H7 (cell line): Measurements from ENCODE around the gene PTAR1. TPM values are rescaled to one million over a fixed set of nuclear protein-coding genes. Genes with fewer than 3 reads are reported as not detected.

Experiments used
- DNase-seq: peaks from one replicate; pipeline ENCODE4 v3.0.0; 2012
- H3K27me3 ChIP-seq: 2 replicates; pipeline ENCODE4 v1.6.0; 2011; ENCODE audit warnings: mild to moderate bottlenecking, low read length; ENCODE audit not compliant: control insufficient read depth, insufficient read depth
- H3K36me3 ChIP-seq: replicated peaks from 2 replicates; pipeline ENCODE4 v1.5.1; 2011; ENCODE audit warnings: low read length; ENCODE audit not compliant: control insufficient read depth, insufficient read depth
- H3K4me3 ChIP-seq: 2 replicates; pipeline ENCODE4 v1.5.1; 2011; ENCODE audit warnings: low read depth, mild to moderate bottlenecking, control low read depth, low read length, moderate library complexity; ENCODE audit not compliant: insufficient read depth
- total RNA-seq: library from RNA; depleted of rRNA; stranded (reverse); fragments of >200 nt; shearing (Covaris generic); gene quantifications from 2 replicates; pipeline ENCODE4 v1.2.3, GENCODE V29; 2014

The PTAR1 gene
- total RNA-seq, 1 experiment from 2014 or later: 66.7 TPM

GRCh38 chr9:69740872-69741505 lies 18.8 kb downstream of the PTAR1 start:
- Histone ChIP-seq H3K4me3 (no peak overlapping the region), H3K27me3 (no peaks in the 10 kb centered on the region), H3K36me3 (peaks cover 3% of the 10 kb centered on the region)
- no peak for DNase-seq

- H3K36me3 ChIP-seq: peaks cover 27% of the 10 kb centered on the region
- DNase-seq: no peak
- H3K27me3 ChIP-seq: no peaks in the 10 kb centered on the region
- no peak overlapping the region for H3K4me3 ChIP-seq
Observed at GRCh38 chr9:69731348-69731747, 28.5 kb downstream of the PTAR1 start.

GRCh38 chr9:69719983-69720382 lies 39.8 kb downstream of the PTAR1 start:
- H3K4me3 ChIP-seq: no peak overlapping the region
- H3K27me3 ChIP-seq: no peaks in the 10 kb centered on the region
- peaks cover 15% of the 10 kb centered on the region for H3K36me3 ChIP-seq
- DNase-seq: no peak

GRCh38 chr9:69719367-69719766 lies 40.4 kb downstream of the PTAR1 start:
- Histone ChIP-seq H3K27me3 (no peaks in the 10 kb centered on the region), H3K4me3 (no peak overlapping the region)
- no peak for DNase-seq

GRCh38 chr9:69718218-69718617 lies 41.6 kb downstream of the PTAR1 start:
- Histone ChIP-seq H3K4me3 (no peak overlapping the region), H3K36me3 (peaks cover 15% of the 10 kb centered on the region), H3K27me3 (no peaks in the 10 kb centered on the region)
- DNase-seq: no peak

More at GRCh38 chr9:69719367-69719766, 40.4 kb downstream of the PTAR1 start:
- peaks cover 14% of the 10 kb centered on the region for H3K36me3 ChIP-seq

- H3K36me3 ChIP-seq: peaks cover 8% of the 10 kb centered on the region
Observed at GRCh38 chr9:69715825-69716224, 44.0 kb downstream of the PTAR1 start.

GRCh38 chr9:69715096-69715495 lies 44.7 kb downstream of the PTAR1 start:
- Histone ChIP-seq H3K4me3 (no peak overlapping the region), H3K36me3 (peaks cover 8% of the 10 kb centered on the region), H3K27me3 (no peaks in the 10 kb centered on the region)
- DNase-seq: no peak

More at GRCh38 chr9:69715825-69716224, 44.0 kb downstream of the PTAR1 start:
- DNase-seq: no peak
- H3K27me3 ChIP-seq: no peaks in the 10 kb centered on the region
- no peak overlapping the region for H3K4me3 ChIP-seq

- H3K36me3 ChIP-seq: no peaks in the 10 kb centered on the region
- no peaks in the 10 kb centered on the region for H3K27me3 ChIP-seq
- DNase-seq: no peak
- H3K4me3 ChIP-seq: no peak overlapping the region
Observed at GRCh38 chr9:69697475-69697874, 62.3 kb downstream of the PTAR1 start.

GRCh38 chr9:69696802-69697201 lies 63.0 kb downstream of the PTAR1 start:
- Histone ChIP-seq H3K27me3 (no peaks in the 10 kb centered on the region), H3K36me3 (no peaks in the 10 kb centered on the region), H3K4me3 (no peak overlapping the region)
- DNase-seq: no peak

- Histone ChIP-seq H3K36me3 (no peaks in the 10 kb centered on the region), H3K27me3 (no peaks in the 10 kb centered on the region), H3K4me3 (no peak overlapping the region)
- no peak for DNase-seq
Observed at GRCh38 chr9:69689991-69690538, 69.7 kb downstream of the PTAR1 start.

- no peak for DNase-seq
- Histone ChIP-seq H3K27me3 (no peaks in the 10 kb centered on the region), H3K4me3 (no peak overlapping the region), H3K36me3 (no peaks in the 10 kb centered on the region)
Observed at GRCh38 chr9:69683927-69684326, 75.9 kb downstream of the PTAR1 start.

- Histone ChIP-seq H3K36me3 (no peaks in the 10 kb centered on the region), H3K4me3 (no peak overlapping the region), H3K27me3 (no peaks in the 10 kb centered on the region)
- DNase-seq: no peak
Observed at GRCh38 chr9:69678843-69679538, 80.8 kb downstream of the PTAR1 start.

GRCh38 chr9:69677931-69678330 lies 81.9 kb downstream of the PTAR1 start:
- DNase-seq: no peak
- Histone ChIP-seq H3K36me3 (no peaks in the 10 kb centered on the region), H3K27me3 (no peaks in the 10 kb centered on the region), H3K4me3 (no peak overlapping the region)

GRCh38 chr9:69675563-69675962 lies 84.2 kb downstream of the PTAR1 start:
- no peak for DNase-seq
- Histone ChIP-seq H3K36me3 (no peaks in the 10 kb centered on the region), H3K4me3 (no peak overlapping the region), H3K27me3 (peaks cover 15% of the 10 kb centered on the region)

GRCh38 chr9:69674716-69675438 lies 84.9 kb downstream of the PTAR1 start:
- peaks cover 19% of the 10 kb centered on the region for H3K27me3 ChIP-seq
- DNase-seq: no peak
- no peak overlapping the region for H3K4me3 ChIP-seq
- no peaks in the 10 kb centered on the region for H3K36me3 ChIP-seq
